Ovary (tissue), 9 donors: ENCODE measurements around the gene ZNF839. TPM values are rescaled to one million over a fixed set of nuclear protein-coding genes. Genes with fewer than 3 reads are reported as not detected.

Experiments used
- DNase-seq, 5 donors: peaks; one replicate each; pipeline ENCODE4 v3.0.0-alpha.2; 2019 to 2020
- H3K27ac ChIP-seq, 2 donors: fragments of 200-600 bp; one replicate each; pipeline versions ENCODE4 v1.5.1 to v1.8.0; 2019 to 2022
- H3K27me3 ChIP-seq: fragments of 200-600 bp; one replicate; pipeline ENCODE4 v1.8.0; 2022
- H3K36me3 ChIP-seq: fragments of 200-600 bp; sonication (generic); one replicate; pipeline ENCODE4 v1.5.1; 2019
- H3K4me1 ChIP-seq: one replicate; pipeline ENCODE4 v1.8.1; 2013; ENCODE audit warnings: mild to moderate bottlenecking, moderate library complexity; ENCODE audit not compliant: insufficient read depth
- H3K4me3 ChIP-seq: fragments of 200-600 bp; sonication (generic); one replicate; pipeline ENCODE4 v1.5.1; 2017
- H3K9me3 ChIP-seq, 2 donors: fragments of 200-600 bp in 1 of 2; sonication (generic) in 1 of 2; one replicate each; pipeline versions ENCODE4 v1.5.1 to v1.8.1; 2013 to 2019; ENCODE audit warnings: mild to moderate bottlenecking in 1 of 2, moderate library complexity in 1 of 2
- EP300 ChIP-seq: sonication (generic); formaldehyde crosslinking; IDR thresholded peaks from one replicate; pipeline ENCODE4 v1.6.1; 2017; ENCODE audit warnings: antibody characterized with exemption
- POLR2A ChIP-seq: fragments of 450-650 bp; IDR thresholded peaks from one replicate; pipeline ENCODE4 v1.6.1; 2017; ENCODE audit warnings: antibody characterized with exemption, mild to moderate bottlenecking, moderate library complexity
- WGBS, 3 donors: extraction: QIAGEN DNeasy Blood & Tissue Kit in 1 of 3; methylation state at CpG; one replicate each; pipeline versions ENCODE4 v1.1.5 to v1.1.7; 2013 to 2017; 5-methylcytosine and 5-hydroxymethylcytosine counted together
- intact Hi-C, 4 donors: fragments of 100-400 bp; cut with DNase I; formaldehyde crosslinking; loops; one replicate each; pipeline versions ENCODE4 v1.11.0 to v1.15.1; 2022 to 2023
- polyA plus RNA-seq, 2 donors: library from polyadenylated mRNA; stranded (reverse); fragments of 200-250 nt in 1 of 2; fragments of 350-450 nt in 1 of 2; fragmentation: Illumina TruSeq in 1 of 2; extraction: RNeasy Lipid Tissue Mini Kit (QIAGEN cat#74804) in 1 of 2; gene quantifications; one replicate each; pipeline ENCODE4 v1.2.3, GENCODE V29; 2013 to 2014
- total RNA-seq, 7 donors: library from RNA; depleted of rRNA in 2 of 7; stranded (reverse); fragments of >200 nt in 2 of 7; fragmentation: NEBNext Ultra II Directional in 3 of 7; extraction: Animal tissue kit (Norgen Biotek cat#: 25700) in 3 of 7; gene quantifications; one replicate each; pipeline versions ENCODE4 v1.1.0 to v1.2.4, GENCODE V29; 2016 to 2023
- TF ChIP-seq, protein P1 (sequence below), 3 donors: fragments of 450-650 bp in 2 of 3; fragments of 200-600 bp in 1 of 3; IDR thresholded peaks; one replicate each; pipeline versions ENCODE4 v1.5.1 to v1.8.0; 2016 to 2022; ENCODE audit warnings: antibody characterized with exemption in 3 of 3, mild to moderate bottlenecking in 1 of 3
- donor health status: DM: no; HTN: no; CAD: no; lungs with moderate emphysema.
- donor health status: DM: no; HTN: no; CAD: no.
- donor health status: Bipolar disorder and iron deficiency.
- donor health status: DM: yes; HTN: yes; CAD: no.
- donor health status: DM: no; HTN: no; CAD: no.
- donor health status: DM: yes; HTN: yes; CAD: no.

The ZNF839 gene
- total and polyA plus RNA-seq, 9 donors = 6.4 to 14.9 (median 12.2) TPM

GRCh38 chr14:102352213-102352612, 32.7 kb downstream of the ZNF839 start:
- Histone ChIP-seq H3K4me3 (no peak overlapping the region), H3K9me3 (no peaks in the 10 kb centered on the region), H3K4me1 (no peaks in the 10 kb centered on the region), H3K27ac (no peak overlapping the region), H3K36me3 (no peaks in the 10 kb centered on the region), H3K27me3 (no peaks in the 10 kb centered on the region)
- intact Hi-C loops = no loop called here
- no peak for DNase-seq
- TF ChIP-seq EP300 (no peak), POLR2A (no peak)
- TF ChIP-seq, protein P1, sequence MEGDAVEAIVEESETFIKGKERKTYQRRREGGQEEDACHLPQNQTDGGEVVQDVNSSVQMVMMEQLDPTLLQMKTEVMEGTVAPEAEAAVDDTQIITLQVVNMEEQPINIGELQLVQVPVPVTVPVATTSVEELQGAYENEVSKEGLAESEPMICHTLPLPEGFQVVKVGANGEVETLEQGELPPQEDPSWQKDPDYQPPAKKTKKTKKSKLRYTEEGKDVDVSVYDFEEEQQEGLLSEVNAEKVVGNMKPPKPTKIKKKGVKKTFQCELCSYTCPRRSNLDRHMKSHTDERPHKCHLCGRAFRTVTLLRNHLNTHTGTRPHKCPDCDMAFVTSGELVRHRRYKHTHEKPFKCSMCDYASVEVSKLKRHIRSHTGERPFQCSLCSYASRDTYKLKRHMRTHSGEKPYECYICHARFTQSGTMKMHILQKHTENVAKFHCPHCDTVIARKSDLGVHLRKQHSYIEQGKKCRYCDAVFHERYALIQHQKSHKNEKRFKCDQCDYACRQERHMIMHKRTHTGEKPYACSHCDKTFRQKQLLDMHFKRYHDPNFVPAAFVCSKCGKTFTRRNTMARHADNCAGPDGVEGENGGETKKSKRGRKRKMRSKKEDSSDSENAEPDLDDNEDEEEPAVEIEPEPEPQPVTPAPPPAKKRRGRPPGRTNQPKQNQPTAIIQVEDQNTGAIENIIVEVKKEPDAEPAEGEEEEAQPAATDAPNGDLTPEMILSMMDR (IDR thresholded peaks at IDR 0.05) = no peak
- whole genome bisulfite sequencing, 3 donors = 89 to 96% (median 91%) methylated on average over 4 of the region's 4 CpGs

DNA sequence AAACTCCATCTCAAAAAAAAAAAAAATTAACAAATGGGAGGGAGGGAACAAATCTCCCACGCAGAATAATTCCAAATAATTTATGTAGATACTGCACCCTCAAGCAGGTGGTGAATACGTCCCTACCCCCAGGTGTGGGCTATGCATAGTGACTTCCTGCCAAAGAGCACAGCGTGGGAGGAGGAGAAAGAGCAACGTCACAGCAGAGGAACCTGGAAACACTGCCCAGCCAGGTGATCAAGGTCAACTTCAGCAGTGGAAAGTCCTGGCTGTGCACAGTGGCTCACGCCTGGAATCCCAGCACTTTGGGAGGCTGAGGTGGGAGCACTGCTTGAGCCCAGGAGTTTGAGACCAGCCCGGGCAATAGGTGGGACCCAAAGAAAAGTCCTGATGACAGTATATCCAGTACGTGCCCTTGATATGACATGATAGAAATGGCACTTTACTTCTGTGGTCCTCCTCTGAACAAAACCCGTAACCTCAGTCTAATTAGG, 33.6 kb downstream of the ZNF839 start:
- H3K27ac ChIP-seq = no peak overlapping the region
- no peaks in the 10 kb centered on the region for H3K9me3 ChIP-seq
- TF ChIP-seq POLR2A (no peak), EP300 (no peak)
- TF ChIP-seq, protein P1 (IDR thresholded peaks at IDR 0.05) = no peak
- no peak for DNase-seq
- 73 to 79% (median 74%) methylated on average over 8 of the region's 8 CpGs for WGBS, 3 donors
- H3K27me3 ChIP-seq = no peaks in the 10 kb centered on the region
- intact Hi-C loops = no loop called here
- no peaks in the 10 kb centered on the region for H3K4me1 ChIP-seq
- no peaks in the 10 kb centered on the region for H3K36me3 ChIP-seq
- H3K4me3 ChIP-seq = no peak overlapping the region

DNA sequence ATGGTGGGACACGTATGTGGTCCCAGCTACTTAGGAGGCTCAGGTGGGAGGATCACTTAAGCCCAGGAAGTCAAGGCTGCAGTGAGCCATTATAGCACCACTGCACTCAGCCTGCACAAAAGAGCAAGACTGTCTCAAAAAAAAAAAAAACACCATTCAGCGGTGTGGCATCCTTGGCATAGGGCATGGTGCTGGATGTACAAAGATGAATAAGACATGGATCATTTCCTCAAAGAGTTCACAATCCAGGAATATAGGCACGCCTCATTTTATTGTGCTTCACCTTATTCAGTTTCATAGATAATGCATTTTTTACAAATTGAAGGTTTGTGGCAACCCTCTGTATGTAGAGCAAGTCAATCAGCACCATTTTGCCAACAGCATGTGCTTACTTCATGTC, 36.7 kb downstream of the ZNF839 start:
- no peak overlapping the region for H3K27ac ChIP-seq
- no peaks in the 10 kb centered on the region for H3K9me3 ChIP-seq
- intact Hi-C loops = no loop called here
- WGBS, 3 donors = 85 to 92% (median 88%) methylated on average over 3 of the region's 3 CpGs
- H3K27me3 ChIP-seq = no peaks in the 10 kb centered on the region
- H3K4me1 ChIP-seq = no peaks in the 10 kb centered on the region
- no peak for DNase-seq
- TF ChIP-seq, protein P1 (IDR thresholded peaks at IDR 0.05) = no peak
- no peak for TF ChIP-seq EP300
- TF ChIP-seq POLR2A = no peak
- no peaks in the 10 kb centered on the region for H3K36me3 ChIP-seq
- no peak overlapping the region for H3K4me3 ChIP-seq

- Histone ChIP-seq H3K9me3 (no peaks in the 10 kb centered on the region), H3K36me3 (no peaks in the 10 kb centered on the region), H3K27ac (no peak overlapping the region), H3K27me3 (no peaks in the 10 kb centered on the region), H3K4me1 (peaks cover 8% of the 10 kb centered on the region), H3K4me3 (no peak overlapping the region)
- TF ChIP-seq, protein P1 (IDR thresholded peaks at IDR 0.05) = no peak
- TF ChIP-seq EP300 = no peak
- no peak for TF ChIP-seq POLR2A
- 85 to 94% (median 91%) methylated on average over 2 of the region's 2 CpGs for WGBS, 3 donors
- intact Hi-C loops = no loop called here
- DNase-seq = no peak
Measured at GRCh38 chr14:102359341-102359740, 39.8 kb downstream of the ZNF839 start.
